Adipose tissue (tissue), 3 donors: Measurements from ENCODE around the gene ARID4B. TPM values are rescaled to one million over a fixed set of nuclear protein-coding genes. Genes with fewer than 3 reads are reported as not detected.
"Not testable (repeated sequence)": the region's sequence is repeated elsewhere in the genome, so short reads cannot be mapped to it uniquely, and the experiment has no call there.

ENCODE experiments used
- H3K27ac ChIP-seq: one replicate; pipeline ENCODE4 v1.5.1; 2013; ENCODE audit warnings: low read depth, low read length
- WGBS, 3 donors: extraction: QIAGEN DNeasy Blood & Tissue Kit; methylation state at CpG; one replicate each; pipeline ENCODE4 v1.1.7; 2013; 5-methylcytosine and 5-hydroxymethylcytosine counted together
- polyA plus RNA-seq, 3 donors: library from polyadenylated mRNA; stranded (reverse); fragments of 200-250 nt; gene quantifications; one replicate each; pipeline ENCODE4 v1.2.3, GENCODE V29; 2013
- donor health status: healthy with polysubstance abuse.
- donor health status: Bipolar disorder and iron deficiency.
- donor health status: healthy.

Gene ARID4B
- polyA plus RNA-seq, 3 donors: 7.1 to 16.1 (median 11.5) TPM

- 17 to 31% (median 18%) methylated on average over 2 of the region's 2 CpGs for WGBS, 3 donors
- no peak overlapping the region for H3K27ac ChIP-seq
These were observed 74.6 kb downstream of the ARID4B start for GRCh38 chr1:235253219-235253962.

GRCh38 chr1:235250430-235250829 lies 77.5 kb downstream of the ARID4B start:
- no peak overlapping the region for H3K27ac ChIP-seq
- 25 to 66% (median 63%) methylated on average over 3 of the region's 3 CpGs for WGBS, 3 donors

DNA sequence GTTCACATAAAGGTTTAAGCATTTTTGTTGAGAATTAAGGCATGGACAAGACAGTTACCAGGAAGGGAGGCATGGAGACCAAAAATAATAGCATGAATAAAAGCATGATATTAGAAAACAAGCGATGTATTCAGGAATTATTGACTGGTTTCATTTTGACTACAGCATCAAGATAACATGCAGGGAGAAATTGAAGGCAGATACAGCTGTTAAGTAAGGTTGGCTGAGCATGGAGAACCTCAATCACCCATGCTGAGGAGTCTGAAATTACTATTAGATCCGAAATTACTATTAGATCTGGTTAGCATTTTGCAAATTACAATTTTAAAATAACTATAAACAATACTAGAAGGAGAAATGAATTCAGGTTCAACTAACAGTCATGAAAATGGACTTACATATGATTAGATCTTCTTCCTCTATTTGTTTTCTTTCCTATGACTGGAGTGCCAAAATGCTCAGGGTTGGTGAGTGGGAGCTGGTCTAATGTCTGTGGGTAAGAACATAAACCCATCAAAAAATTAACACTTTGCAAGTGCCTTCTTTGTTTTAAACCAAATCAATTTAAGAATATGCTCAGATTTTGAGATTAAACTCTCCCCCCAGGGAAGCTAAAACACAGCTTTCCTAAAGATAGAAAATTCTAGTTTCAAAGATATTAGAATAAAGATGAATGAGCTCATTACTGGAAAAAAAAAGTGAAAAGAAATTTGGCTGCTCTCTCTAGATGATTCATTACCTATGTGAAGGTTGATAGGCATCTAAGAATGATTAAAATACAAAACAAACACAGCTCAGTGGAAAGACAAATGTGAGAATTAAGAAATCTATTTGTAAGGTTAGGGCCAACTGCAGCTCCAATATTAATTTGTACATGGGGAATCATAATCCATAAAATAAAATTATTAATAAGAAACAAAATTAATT lies 81.7 kb downstream of the ARID4B start:
- WGBS, 3 donors: 43 to 85% (median 83%) methylated on average over 2 of the region's 2 CpGs
- no peak overlapping the region for H3K27ac ChIP-seq

DNA sequence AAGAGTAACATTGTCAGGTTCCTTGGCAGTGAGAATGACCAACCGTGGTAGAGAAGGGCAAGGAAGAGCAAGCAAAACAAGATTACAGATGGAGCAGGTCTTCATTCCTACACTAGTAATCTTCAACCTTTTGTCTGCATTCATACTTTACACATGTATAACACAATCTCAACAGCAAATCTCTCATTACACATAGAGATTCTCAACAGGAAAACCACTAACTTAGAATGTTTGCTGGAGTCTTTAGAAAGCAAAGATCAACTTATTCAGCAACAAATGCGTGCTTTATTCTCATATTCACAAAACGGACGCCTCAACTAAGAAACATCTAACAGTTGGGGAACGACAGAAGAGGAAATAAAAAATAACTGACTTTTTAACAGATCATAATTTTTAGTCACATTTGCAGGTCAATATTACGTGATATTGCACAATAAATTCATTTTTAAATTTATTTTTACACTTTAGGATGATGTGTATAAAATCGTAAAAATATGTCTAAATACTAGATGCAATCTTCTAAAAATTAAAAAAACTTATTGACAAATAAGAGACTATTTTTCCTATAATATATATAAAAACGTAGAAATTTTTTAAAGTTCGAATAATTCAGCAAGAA lies 82.9 kb downstream of the ARID4B start:
- 69 to 91% (median 72%) methylated on average over 9 of the region's 9 CpGs for WGBS, 3 donors
- no peak overlapping the region for H3K27ac ChIP-seq

DNA sequence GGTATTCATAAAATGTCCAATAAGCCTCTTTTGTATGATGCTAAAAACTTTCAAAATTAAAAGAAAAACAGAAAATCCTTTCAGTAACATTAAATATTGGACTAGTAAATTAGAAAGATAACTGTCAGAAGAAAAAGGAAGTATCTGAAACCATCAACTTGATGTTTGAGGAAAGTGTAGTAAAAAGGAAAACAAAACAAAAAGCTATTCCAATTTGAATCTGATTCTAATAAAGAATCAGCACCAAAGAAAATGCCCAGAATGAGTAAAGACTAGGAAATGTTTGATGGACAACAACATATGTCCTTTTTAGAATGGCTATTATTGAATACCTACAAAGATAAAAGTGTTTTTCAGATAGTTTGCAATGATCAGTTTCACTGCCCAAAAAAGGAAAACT lies 87.0 kb downstream of the ARID4B start:
- no peak overlapping the region for H3K27ac ChIP-seq

DNA sequence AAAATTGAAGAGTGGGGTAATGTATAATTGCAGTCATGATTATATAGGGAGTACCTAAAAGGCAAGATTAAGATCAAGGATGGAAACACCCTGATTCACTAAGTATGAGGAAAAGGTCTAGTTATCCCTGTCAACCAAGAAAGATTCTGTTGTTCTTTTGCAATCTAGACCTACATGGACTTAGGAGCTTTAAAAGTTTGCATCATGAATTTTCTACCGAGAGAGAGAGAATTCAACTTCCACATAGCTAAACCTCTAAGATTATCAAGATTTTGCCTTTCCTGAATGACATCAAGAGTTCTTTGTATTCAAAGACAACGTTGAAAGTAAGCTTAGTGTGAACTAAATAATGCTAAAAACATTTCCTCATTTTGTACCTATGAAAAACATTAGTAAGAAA lies 88.1 kb downstream of the ARID4B start:
- H3K27ac ChIP-seq: no peak overlapping the region
- WGBS, 3 donors: 41 to 57% (median 42%) methylated on average over 2 of the region's 2 CpGs

- WGBS, 3 donors: 90 to 94% (median 93%) methylated on average over 4 of the region's 4 CpGs
- H3K27ac ChIP-seq: no peak overlapping the region
These were observed 89.4 kb downstream of the ARID4B start for GRCh38 chr1:235238558-235238957.

DNA sequence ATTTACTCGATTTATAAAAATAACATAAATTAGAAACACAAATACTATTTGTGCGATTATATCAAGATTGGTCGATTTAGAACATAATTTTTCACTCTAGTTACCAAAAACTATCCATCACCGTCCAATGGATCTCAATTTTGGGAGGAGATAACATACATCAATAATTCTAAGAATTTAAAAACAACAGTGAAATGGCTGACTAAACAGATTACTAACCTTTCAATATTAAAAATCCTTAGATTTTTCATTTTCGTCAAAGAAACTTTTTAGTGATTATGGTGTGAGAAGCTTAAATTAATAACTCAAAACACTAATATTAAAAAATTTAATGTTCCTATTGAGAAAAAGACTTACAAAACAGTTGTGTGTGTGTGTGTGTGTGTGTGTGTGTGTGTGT lies 91.9 kb downstream of the ARID4B start:
- 97% methylated on average over 5 of the region's 5 CpGs for WGBS, 3 donors
- H3K27ac ChIP-seq: no peak overlapping the region

GRCh38 chr1:235229868-235230267 lies 98.1 kb downstream of the ARID4B start:
- no peak overlapping the region for H3K27ac ChIP-seq
- 95 to 99% (median 98%) methylated on average over 2 of the region's 2 CpGs for WGBS, 3 donors

DNA sequence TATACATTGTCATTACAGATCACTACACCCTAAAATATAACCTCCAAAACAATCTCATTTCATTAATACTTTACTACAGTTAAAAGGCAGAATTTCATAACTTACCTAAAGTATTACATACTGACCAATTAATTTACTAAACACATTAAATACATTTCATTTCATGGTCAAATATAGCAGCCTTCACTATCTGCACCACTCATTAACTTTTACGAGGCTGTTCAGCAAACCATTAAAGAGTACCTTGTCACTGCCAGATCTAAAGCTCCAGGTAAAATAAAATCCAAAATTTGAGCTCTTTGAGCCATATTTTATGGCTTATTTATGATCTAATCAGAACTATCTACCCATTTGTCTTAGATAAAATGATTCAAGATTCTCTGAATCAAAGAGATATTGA lies 100.6 kb downstream of the ARID4B start:
- no peak overlapping the region for H3K27ac ChIP-seq
- 88 to 97% (median 89%) methylated on average over 1 of the region's 1 CpG for WGBS, 3 donors

- WGBS, 3 donors: 89 to 95% (median 95%) methylated on average over 1 of the region's 1 CpG
- no peak overlapping the region for H3K27ac ChIP-seq
These were observed 101.0 kb downstream of the ARID4B start for GRCh38 chr1:235226933-235227332.

DNA sequence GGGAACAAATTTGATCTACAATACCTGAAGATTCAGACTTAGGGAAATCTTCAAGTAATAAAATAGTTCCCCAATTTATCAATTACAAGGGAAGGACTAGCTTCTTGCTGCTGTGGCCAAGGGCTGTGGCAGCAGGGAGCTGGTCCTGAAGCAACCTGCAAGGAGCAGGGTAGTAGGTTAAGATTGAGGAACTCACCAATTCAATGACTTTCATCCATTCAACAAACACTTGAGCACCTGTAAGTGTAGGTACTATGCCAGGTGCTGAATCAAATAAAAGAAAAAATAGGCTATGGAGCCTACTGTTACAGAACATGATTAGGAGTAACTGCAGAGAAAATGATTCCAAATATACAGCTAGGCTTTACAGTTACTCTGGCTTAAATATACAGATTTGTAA lies 102.7 kb downstream of the ARID4B start:
- H3K27ac ChIP-seq: no peak overlapping the region

- no peak overlapping the region for H3K27ac ChIP-seq
- WGBS, 3 donors: 91 to 100% (median 98%) methylated on average over 3 of the region's 3 CpGs
These were observed 106.2 kb downstream of the ARID4B start for GRCh38 chr1:235221653-235222375.

DNA sequence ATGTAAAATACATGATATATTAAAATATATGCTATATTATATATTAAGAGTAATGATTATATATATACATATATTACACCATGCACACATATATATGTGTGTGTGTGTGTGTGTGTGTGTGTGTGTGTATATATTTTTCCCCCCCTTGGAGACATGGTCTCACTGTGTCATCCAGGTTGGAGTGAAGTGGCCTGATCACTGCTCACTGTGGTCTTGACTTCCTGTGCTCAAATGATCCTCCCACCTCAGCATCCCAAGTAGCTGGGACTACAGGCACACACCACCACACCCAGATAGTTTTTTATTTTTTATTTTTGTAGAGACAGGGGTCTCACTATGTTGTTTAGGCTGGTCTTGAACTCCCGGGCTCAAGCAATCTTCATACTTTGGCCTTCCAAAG lies 112.5 kb downstream of the ARID4B start:
- 100% methylated on average over 1 of the region's 1 CpG for WGBS, 3 donors

GRCh38 chr1:235214962-235215361 lies 113.0 kb downstream of the ARID4B start:
- 85 to 100% (median 97%) methylated on average over 2 of the region's 2 CpGs for WGBS, 3 donors
- not testable (repeated sequence) for H3K27ac ChIP-seq

More for the DNA sequence above, 112.5 kb downstream of the ARID4B start:
- no peak overlapping the region for H3K27ac ChIP-seq

DNA sequence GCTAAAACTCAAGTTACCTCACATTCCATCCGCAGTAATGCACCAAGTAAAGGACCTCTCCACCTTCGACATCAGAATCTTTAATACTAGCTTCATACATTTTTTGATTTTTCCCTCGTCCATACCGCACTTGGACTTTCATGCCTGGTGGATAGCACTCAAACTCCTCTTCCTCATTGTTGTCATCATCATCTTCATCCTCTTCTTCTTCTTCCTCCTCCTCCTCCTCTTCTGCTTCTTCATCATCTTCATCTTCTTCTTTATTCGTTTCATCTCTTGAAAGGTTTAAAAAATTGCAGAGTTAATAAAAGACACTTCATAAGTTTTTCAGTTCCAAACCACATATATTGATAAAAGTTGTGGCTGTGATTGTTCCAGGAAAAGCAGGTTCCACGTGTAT lies 114.2 kb downstream of the ARID4B start:
- WGBS, 3 donors: 90 to 93% (median 91%) methylated on average over 6 of the region's 6 CpGs
- no peak overlapping the region for H3K27ac ChIP-seq

DNA sequence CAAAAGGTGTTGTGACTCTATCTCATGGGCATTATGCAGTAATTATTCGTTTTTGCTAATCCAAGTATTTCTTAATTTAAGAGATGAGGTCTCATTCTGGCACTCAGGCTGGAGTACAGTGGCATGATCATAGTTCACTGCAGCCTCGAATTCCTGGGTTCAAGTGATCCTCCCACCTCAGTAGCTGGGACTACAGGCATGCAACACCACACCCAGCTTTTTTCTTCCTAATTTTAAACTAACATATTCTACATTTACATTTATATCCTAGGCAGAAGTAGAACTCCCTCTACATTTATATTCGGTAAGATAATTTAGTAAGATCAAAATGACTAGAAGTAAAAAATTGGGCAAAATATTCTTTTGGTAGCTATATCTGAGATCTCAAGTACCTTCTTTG lies 116.5 kb downstream of the ARID4B start:
- H3K27ac ChIP-seq: no peak overlapping the region
- 89 to 92% (median 91%) methylated on average over 3 of the region's 3 CpGs for WGBS, 3 donors

DNA sequence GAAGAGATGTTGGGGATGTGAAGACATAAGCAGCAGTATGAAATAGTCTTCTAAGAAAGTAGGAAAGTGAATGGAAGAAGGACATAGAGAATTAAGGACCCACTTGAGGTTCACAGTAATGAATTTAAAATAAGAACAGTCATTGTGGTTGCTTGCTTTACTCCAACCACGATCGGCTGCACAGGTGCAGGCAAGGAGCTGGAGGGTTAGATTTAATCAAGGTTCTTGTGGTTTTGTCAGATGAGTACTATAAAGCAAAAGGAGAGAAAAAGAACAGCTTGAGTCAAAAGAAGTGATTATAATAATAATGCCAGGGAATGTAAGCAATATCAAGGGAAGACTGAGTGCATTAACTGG lies 120.8 kb downstream of the ARID4B start:
- no peak overlapping the region for H3K27ac ChIP-seq
- 58 to 87% (median 66%) methylated on average over 2 of the region's 2 CpGs for WGBS, 3 donors
